ENCODE results near the gene ADAMTS17. TPM values are rescaled to one million over a fixed set of nuclear protein-coding genes. Genes with fewer than 3 reads are reported as not detected.

ADAMTS17 gene
- 0.99 TPM for total RNA-seq
- long read RNA-seq, partial matches to known transcripts = 0 of 1 reads
- long read RNA-seq, other reads (novel, unspliced or antisense) = 1 of 1 reads

GRCh38 chr15:100341750-100342560, at the start of gene ADAMTS17:
Gene ADAMTS17 (minus strand): TSS chr15:100341975. CDS start chr15:100341899, 76 bp downstream.
- TF ChIP-seq CTCF (IDR thresholded peaks at IDR 0.05; ENCODE audit: borderline replicate concordance) = peak; percentile 97
- peaks cover 31% of the 10 kb centered on the region for H3K27me3 ChIP-seq (ENCODE audit: low read depth)
- no peaks in the 10 kb centered on the region for H3K36me3 ChIP-seq
- H3K9me3 ChIP-seq (replicated peaks) = no peaks in the 10 kb centered on the region
- peak within 1 kb of the TSS; percentile 82 for H3K4me3 ChIP-seq
- DNase-seq = peak; percentile 95
- peaks cover 5% of the 10 kb centered on the region for H3K4me1 ChIP-seq
- H3K27ac ChIP-seq (replicated peaks) = peak within 1 kb of the TSS; percentile 63
- intact Hi-C loops (cut with micrococcal nuclease) = loop anchor here (2.0 kb wide), 1 partner anchor 413 kb away; no protein-coding TSS in a partner anchor

GRCh38 chr15:100385300-100386050, 43.7 kb upstream of the ADAMTS17 start:
- H3K4me3 ChIP-seq = no peak overlapping the region
- intact Hi-C loops (cut with micrococcal nuclease) = no loop called here
- H3K4me1 ChIP-seq = no peaks in the 10 kb centered on the region
- peaks cover 60% of the 10 kb centered on the region for H3K9me3 ChIP-seq (replicated peaks)
- no peak for TF ChIP-seq CTCF (IDR thresholded peaks at IDR 0.05; ENCODE audit: borderline replicate concordance)
- H3K36me3 ChIP-seq = no peaks in the 10 kb centered on the region
- H3K27me3 ChIP-seq (ENCODE audit: low read depth) = peaks cover 32% of the 10 kb centered on the region
- DNase-seq = no peak
- H3K27ac ChIP-seq (replicated peaks) = no peak overlapping the region

GRCh38 chr15:100384108-100384410, 42.3 kb upstream of the ADAMTS17 start:
- intact Hi-C loops (cut with micrococcal nuclease) = no loop called here
- no peak for DNase-seq
- H3K27ac ChIP-seq (replicated peaks) = no peak overlapping the region
- peaks cover 70% of the 10 kb centered on the region for H3K9me3 ChIP-seq (replicated peaks)
- H3K36me3 ChIP-seq = no peaks in the 10 kb centered on the region
- no peak for TF ChIP-seq CTCF (IDR thresholded peaks at IDR 0.05; ENCODE audit: borderline replicate concordance)
- H3K4me1 ChIP-seq = no peaks in the 10 kb centered on the region
- H3K27me3 ChIP-seq (ENCODE audit: low read depth) = peaks cover 32% of the 10 kb centered on the region
- H3K4me3 ChIP-seq = no peak overlapping the region

- DNase-seq = no peak
- H3K27ac ChIP-seq (replicated peaks) = no peak overlapping the region
- H3K9me3 ChIP-seq (replicated peaks) = peaks cover 65% of the 10 kb centered on the region
- no peaks in the 10 kb centered on the region for H3K36me3 ChIP-seq
- H3K27me3 ChIP-seq (ENCODE audit: low read depth) = peaks cover 32% of the 10 kb centered on the region
- H3K4me1 ChIP-seq = no peaks in the 10 kb centered on the region
- H3K4me3 ChIP-seq = no peak overlapping the region
- TF ChIP-seq CTCF (IDR thresholded peaks at IDR 0.05; ENCODE audit: borderline replicate concordance) = peak; percentile 46
- intact Hi-C loops (cut with micrococcal nuclease) = no loop called here
Measured at GRCh38 chr15:100383302-100384107, 41.7 kb upstream of the ADAMTS17 start.

- Histone ChIP-seq H3K4me3 (peak overlapping the region; percentile 56), H3K27ac (replicated peaks) (no peak overlapping the region), H3K4me1 (peaks cover 6% of the 10 kb centered on the region), H3K9me3 (replicated peaks) (peaks cover 38% of the 10 kb centered on the region), H3K27me3 (ENCODE audit: low read depth) (peaks cover 51% of the 10 kb centered on the region), H3K36me3 (no peaks in the 10 kb centered on the region)
- intact Hi-C loops (cut with micrococcal nuclease) = no loop called here
- DNase-seq = no peak
- no peak for TF ChIP-seq CTCF (IDR thresholded peaks at IDR 0.05; ENCODE audit: borderline replicate concordance)
Measured at GRCh38 chr15:100373942-100374341, 32.2 kb upstream of the ADAMTS17 start.
